NCI-H2171 treated with DMSO at 0.1 percent for 48 hours (cell line): Measurements from ENCODE around the gene CCDC6.
"Not testable (repeated sequence)": the region's sequence is repeated elsewhere in the genome, so short reads cannot be mapped to it uniquely, and the experiment has no call there.

ENCODE experiments used
- DNase-seq: peaks from one replicate; lab custom pipeline; 2025; lab: John Stamatoyannopoulos, UW

The CCDC6 gene

DNA sequence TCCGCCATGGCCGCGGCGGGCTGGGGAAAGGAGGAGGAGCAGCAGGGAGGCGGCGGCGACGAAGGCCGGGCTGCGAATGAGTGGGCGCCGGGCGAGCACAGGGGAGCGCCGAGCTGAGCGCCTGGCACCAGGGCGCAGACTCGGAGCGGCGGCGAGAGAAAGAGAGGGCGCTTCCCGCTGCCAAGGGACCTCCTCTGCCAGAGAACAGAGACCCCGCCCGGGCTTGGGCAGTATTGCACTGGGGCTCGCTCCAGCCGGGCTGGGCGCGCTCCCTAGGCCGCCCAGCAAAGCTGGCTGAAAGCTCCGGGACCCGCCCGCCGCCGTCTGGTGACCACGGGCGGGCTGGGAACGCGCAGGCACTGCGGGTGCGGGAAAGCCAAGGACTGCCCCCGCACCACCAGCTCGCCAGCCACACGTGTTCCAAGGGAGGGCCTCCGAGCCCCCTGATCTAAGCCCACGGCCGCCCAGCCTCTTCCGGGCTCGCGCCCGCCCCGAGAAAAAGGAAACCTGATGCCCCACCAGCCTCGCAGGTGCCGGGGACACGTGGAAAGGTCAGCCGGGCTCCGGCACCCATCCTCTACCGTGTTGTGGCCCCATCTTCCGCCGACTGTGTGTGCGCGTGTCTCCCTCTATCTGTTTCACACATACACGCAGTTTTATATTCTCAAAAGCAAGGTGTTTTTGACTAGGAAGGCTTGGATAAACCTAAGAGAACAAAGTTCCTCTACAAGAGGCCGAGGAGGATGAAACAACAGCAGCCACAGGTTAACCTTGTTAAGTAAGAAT, at the start of gene CCDC6:
CCDC6 (minus strand) TSS at position 140 of the 786 bp plus-strand sequence; CDS start at position 8, 132 bp downstream.
- peak; percentile 86 for DNase-seq

DNA sequence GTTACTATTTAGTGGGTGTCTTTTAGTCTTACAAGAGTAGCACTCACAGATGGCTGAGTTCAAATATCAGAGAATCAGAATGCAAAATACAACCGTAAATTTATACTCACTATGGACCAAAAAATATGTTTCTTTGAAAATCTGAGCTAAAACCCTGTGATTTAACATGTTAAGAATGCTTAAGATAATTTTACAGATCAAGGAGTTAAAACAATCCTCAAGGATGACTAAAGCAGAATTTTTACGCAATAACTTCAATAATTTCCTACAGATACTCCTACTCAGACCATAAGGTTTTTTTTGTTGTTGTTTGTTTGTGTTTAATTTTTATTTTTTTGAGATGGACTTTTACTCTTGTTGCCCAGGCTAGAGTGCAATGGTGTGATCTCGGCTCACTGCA, 47.9 kb upstream of the CCDC6 start:
- DNase-seq = no peak

DNA sequence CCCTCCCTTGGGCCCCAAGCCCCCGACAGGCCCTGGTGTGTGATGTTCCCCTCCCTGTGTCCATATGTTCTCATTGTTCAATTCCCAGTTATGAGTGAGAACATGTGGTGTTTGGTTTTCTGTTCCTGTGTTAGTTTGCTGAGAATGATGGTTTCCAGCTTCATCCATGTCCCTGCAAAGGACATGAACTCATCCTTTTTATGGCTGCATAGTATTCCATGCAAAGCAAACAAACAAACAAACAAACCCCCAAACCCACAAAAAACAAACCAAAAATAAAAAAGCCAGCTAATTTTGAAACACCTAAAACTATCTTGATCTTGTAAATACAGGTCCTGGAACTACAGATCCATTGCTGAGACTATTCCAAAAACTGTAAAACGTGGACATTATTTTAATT, 47.4 kb upstream of the CCDC6 start:
- DNase-seq = not testable (repeated sequence)

DNA sequence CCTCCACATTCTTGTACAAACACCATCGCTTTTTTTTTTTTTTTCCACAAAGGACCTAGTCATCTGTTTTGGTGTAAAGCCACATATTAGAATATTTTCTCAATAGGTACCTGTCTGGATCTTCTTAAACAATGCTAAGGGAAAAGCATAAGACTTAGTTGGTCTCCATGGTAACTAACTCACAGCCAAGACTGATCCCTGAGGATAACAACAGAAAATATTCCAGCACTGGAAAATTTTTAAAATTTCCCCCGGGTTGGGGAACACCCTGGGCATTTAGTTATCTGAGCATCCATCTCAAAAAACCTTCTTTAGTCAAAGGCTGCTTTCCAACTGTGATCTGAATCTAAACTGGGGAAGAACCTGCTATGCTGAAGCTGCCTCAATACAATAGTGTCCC, 43.7 kb upstream of the CCDC6 start:
- DNase-seq = no peak

DNA sequence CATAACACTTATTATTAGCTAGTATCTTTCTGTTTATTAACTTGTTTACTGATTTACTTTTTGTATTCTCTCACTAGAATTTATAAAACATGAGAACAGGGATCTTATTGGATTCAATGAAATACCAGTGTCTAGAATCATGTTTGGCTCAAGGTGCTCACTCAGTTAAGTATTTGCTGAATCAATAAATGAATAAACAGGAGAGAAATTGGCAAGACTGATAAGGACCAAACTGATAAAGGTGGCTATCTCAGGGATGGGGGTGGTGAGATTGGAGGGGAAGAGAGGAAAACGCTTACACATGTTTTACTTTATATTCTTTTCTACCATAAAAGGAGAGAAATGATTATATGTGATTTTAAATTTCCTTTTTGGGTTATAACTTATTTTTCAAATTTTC, 43.3 kb upstream of the CCDC6 start:
- no peak for DNase-seq

DNA sequence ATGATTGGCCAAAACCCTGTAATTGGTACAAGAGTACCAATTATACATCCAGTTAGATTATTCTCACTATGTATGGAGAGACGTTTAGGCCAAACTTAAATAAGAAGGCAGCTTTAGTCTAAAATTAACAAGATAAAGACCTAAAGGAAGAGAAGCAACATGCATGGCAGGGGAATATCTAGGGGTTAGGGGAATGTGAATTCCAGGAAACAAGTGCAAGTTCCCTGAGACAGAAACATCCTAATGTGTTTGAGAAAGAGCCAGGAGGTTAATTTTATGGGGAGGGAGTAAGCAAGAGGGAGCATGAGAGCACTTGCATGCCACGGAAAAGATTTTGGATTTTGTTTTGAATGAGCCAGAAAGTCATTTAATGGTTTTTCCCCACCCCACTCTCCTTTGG, 39.6 kb upstream of the CCDC6 start:
- DNase-seq = no peak

DNA sequence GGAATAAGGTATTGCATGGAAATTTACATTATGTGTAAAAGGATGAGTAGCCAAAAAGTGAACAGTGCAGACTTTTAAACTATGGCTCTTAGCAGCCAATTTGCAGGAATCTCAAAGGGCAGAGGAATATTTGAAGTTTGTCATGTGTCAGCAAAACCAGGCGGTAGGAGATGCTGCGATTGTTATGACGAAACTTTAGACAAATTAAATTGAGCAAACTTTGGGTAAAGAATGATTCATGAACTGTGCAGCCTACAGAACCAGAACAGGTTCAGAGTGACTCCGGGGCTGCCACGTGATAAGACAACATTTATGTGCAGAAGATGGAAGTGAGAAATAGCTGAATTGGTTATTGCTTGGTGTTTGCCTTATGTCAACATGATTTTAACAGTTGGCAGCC, 39.2 kb upstream of the CCDC6 start:
- no peak for DNase-seq

DNA sequence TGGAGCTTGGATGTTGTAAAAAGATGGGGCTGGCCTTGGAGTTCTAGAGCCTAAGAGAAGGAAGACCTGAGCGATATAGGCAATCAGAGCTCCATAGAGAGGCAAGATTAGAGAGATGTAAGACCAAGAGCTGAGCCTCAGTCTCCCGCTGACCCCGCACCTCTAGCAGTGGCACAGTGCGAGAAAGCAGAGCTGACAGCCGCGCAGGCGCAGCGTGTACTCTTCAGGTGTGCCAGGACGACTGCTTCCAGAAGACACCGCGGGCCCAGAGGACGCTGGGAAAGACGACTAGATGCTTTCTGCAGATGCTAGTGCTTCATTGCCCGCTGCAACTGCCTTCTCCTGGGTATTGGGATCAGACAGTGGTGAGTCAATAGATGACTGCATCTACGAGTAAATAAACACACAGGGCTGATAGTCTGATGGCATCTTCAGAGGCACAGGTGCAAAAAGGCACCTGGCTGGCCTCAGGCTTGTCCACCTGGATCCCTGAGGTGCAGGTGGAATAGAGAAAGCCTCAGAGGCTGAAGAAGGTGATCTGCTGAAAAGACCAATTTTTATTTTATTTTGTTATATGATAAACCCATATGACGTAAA, 38.1 kb upstream of the CCDC6 start:
- no peak for DNase-seq

DNA sequence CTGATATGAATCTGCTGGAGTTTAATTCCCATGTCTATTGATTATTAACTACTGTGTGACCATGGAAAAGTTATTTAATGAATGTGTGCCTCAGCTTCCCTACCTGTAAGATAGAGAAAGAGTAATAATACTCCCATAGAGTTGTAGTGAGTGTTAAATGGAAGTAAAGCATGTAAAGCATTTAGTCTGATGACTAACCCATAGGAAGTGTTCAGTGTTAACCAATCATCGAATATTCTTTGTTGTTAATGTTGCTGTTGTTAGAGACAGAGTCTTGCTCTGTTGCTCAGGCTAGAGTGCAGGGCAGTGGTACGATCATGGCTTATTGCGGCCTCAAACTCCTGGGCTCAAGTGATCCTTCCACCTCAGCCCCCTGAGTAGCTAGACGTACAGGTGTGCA, 36.2 kb upstream of the CCDC6 start:
- no peak for DNase-seq

DNA sequence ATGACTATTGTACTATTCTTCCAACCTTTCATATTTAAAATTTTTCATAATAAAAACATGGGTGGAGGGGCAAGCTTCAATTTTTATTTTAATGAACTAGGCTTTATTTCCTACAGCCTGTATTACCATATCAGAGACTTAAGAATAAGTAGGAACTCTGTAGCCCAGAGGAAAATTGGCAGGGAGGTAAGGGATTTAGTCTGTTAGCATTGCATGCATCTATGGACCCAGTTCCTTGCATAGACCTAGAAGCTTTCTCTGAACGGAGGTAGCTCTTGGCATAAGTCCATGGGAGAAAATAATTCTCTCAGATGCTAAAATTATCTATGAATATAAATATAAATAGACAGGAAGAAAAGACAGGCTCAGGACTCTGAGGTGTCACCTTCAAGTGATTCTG, 31.4 kb upstream of the CCDC6 start:
- no peak for DNase-seq

DNA sequence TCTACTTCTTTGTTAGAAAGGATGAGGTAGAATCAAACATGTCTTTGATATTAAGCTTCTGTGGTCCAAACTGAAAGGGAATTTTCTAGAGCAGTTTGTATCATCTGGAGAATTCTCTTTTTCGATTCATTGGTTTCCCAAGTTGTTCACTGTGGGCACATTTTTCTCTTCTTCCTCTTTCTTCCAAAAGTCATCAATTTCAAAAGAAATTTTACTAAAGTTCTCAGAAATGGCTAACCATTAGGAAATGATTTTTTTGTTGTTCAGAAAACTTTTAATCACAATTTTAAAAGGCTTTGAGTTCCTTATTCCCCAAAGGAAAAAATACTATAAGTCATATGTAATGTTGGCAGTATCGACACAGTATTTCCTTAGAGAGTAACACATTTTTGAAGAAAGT, 28.3 kb upstream of the CCDC6 start:
- no peak for DNase-seq

DNA sequence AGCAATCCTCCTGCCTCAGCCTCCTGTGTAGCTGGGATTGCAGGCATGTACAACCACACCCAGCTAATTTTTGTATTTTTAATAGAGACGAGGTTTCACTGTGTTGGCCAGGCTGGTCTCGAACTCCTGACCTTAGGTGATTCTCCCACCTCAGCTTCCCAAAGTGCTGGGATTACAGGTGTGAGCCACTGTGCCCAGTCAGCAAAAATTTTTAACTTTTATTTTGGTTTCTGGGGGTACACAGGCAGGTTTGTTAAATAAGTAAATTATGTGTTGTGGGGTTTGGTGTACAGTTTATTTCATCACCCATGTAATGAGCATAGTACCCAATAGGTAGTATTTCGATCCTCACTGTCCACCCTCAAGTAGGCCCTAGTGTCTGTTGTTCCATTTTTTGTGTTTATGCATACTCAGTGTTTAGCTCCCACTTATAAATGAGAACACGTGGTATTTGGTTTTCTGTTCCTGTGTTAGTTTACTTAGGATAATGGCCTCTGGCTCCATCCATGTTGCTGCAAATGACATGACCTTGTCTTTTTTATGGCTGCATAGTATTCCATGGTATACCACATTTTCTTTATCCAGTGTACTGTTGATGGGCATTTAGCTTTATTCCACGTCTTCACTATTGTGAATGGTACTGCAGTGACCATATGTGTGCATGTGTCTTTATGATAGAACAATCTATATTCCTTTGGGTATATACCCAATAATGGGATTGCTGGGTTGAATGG, 24.6 kb upstream of the CCDC6 start:
- DNase-seq = not testable (repeated sequence)

DNA sequence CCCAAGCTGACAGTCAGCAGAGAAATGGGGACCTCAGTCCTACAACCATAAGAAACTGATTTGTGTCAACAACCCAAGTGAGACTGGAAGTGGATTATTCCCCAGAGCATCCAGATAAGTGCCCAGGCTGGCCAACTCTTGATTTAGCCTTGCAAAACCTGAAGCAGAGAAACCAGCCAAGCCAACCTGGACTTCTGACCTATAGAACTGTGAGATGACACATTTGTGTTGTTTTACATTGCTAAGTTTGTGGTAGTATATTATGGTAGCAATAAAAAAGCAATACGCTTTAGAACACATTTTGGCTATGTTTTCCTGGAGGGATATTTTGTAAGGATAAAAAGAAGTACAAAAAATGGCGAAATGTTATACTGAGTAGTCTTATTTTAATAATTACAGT, 19.7 kb upstream of the CCDC6 start:
- DNase-seq = no peak

DNA sequence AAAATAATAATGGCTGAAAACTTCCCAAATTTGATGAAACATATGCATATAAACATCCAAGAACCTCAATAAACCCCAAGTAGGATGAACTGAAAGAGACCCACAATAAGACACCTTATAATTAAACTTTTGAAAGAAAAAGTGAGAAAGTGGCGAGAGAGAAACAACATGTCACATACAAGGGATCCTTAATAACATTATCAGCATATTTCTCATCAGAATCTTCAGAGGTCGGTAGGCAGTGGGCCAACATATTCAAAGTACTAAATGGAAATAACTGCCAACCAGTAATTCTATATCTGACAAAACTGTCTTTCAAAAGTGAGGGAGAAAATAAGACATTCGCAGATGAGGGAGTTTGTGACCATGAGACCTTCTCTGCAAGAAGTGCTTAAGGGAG, 16.6 kb upstream of the CCDC6 start:
- DNase-seq = no peak

DNA sequence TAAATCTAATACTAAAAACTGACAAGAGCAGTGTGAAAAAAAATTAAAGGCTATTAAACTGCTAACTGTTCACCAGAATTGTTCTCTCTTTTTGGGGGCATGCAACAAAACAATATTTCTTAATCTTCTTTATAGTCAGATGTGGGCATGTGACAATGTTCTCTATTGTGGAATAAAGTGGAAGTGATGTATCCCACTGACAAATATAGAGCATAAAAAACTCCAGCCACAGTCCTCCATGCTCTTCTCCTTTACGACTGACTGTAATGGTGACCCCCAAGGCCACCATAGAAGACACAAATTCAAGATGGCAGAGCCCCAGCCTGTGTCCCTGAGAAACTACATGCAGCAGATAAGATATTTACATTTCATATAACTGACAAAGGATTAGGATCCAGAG, 11.6 kb upstream of the CCDC6 start:
- no peak for DNase-seq

DNA sequence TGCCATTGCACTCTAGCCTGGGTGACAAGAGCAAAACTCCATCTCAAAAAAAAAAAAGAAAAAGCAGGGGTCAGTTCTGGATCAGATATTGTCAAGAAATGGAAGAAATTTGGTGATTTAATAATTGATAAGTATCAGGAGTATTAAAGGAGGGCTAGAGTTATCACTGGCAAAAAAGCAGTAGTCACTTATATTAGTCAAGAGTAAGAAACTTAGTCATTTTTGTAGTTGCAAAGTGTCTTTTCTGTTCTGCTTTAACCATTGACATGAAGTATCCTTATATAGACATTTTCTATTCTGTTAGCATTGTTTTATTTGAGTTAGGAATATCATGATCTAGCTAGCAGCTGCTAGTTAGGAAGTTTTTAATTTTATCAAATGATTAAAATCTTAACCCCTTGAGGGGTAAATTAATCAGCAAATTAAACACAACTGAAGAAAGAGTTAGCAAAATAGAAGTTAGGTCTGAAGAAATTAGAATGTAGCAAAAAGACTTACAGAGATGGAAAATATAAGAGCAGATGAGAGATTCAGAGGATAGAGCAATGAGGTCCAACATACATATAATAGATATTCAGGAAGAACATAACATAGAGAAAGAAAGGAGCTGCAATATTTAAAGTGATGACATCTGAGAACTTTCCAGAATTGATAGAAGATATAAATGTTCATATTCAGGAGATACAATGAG, 7.3 kb upstream of the CCDC6 start:
- no peak for DNase-seq

DNA sequence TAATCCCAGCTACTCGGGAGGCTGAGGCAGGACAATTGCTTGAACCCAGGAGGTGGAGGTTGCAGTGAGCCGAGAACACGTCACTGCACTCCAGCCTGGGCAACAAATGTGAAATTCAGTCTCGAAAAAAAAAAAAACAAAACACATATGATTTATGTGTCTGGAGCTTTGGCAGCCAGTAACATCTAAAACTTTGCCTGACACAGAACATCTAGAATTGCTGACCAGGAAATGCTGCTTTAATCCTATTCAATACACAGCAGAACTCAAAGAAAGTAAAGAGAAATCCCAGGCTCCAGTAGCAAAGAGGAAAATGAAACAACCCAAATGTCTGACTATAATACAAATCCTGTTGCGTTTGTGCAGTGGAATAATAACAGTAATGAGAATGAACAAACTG, 4.5 kb upstream of the CCDC6 start:
- DNase-seq = no peak

DNA sequence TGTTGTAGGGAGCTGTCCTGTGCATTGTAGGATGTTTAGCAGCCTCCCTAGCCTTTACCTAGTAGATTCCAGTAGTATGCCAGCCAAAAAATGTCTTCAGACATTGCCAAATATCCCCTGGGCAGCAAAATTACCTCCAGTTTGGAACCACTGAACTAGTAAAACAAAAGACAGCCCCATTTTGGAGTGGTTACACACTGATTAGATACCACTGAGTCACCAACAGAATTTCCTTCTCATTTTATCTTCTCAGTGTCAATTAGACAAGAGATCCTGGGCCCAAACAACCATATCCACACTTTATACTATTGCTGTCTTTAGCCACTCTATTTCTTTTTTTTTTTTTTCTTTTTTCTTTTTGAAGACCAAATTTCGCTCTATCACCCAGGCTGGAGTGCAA, 3.5 kb upstream of the CCDC6 start:
- DNase-seq = no peak

DNA sequence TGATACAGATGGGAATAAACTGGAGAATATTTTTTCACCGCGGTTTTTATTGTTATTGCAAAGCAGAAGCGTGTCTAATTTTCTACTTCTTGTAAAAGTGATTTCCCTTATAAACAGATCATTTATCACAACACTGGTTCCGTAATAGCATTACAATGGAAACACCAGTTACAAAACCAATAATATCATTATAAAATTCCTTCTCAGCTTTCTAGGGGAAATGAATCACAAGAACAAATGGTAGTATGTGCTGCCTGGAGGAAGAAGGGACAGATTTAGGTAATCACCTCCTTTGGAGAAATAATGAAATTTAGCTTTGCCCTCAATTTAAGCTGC, 2.4 kb upstream of the CCDC6 start:
- no peak for DNase-seq

DNA sequence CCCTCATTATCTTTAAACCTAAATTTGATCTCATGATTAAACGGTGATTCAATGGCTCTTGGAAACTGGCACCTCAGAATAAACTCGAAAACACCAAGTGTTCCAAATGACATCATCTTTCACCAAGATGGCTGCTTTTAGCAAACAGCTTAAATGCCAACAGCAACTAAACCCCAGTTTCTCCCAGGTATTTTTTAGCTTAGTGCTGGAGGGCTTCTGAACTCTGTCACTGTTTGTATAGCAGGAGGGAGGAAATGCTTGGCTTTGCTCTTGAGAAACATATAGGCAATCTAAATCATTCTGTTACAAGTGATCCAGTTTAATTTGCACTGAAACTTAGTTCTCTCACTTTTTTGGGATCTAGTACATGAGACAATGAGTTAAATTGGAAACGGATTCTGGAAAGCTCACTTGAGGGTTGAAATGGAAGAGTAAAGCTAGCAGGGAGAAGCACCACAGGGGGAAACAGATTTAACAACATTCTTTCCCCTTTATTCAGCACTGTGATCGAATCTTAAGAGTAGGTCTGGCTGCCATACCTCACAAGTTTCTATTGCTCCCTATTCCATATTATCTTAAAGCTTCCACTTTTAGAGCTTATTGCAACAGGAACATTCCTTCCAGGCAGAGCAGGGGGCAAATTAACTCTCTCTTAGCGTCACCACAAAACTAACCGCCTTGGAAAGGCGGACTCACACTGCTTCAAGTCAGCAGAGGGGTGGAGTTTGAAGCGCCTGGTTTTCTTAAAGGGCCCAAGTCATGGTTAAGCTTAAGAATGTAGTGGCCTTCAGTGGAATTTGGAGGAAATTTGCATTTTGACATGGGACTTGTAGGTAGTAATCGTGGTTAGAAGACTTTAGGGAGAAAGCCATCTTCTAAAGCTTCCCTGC, 1.8 kb upstream of the CCDC6 start:
- DNase-seq = no peak

DNA sequence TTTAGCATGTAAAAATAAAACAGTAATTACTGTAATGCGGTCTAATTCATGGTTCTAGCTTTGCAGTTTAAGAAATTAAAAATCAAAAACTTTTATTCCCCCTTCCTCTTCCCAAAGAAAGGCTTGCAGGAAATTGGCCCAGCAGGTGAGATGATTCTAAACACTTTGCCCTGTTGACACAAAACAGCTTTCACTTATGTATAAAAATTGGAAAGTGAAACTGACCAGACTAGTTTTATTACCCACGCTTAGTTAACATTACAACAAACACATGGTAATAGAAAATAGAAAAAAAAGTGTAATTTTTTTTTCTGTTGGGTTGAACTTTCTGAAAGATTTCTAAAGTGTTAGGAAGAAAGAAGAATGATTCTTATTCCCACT, 1.2 kb upstream of the CCDC6 start:
- DNase-seq = no peak
